HepG2 (cell line): ENCODE results near the gene SEPTIN12. TPM values are rescaled to one million over a fixed set of nuclear protein-coding genes. Genes with fewer than 3 reads are reported as not detected.

Experiments
- ATAC-seq: fragments of 200-7000 bp; cut with Tn5 transposase; 3 replicates; pipeline ENCODE4 v1.9.1; 2020; ENCODE audit warnings: mild to moderate bottlenecking, moderate library complexity
- BruUV-seq: library from RNA; stranded (reverse); fragments of 400-500 nt; replicated peaks from 2 replicates; lab custom pipeline; 2021; lab: Mats Ljungman, UMichigan
- CTCF ChIA-PET: fragments of 300-600 bp; formaldehyde crosslinking; extraction: SDS; loops from one replicate; lab custom pipeline; 2021; ENCODE audit warnings: low total read pairs, inconsistent platforms, low intra/inter-chr PET ratio; lab: Yijun Ruan, JAX
- POLR2A ChIA-PET: fragments of 350-600 bp; sonication (Branson Sonifier 250); formaldehyde crosslinking; loops from one replicate; lab custom pipeline; 2020; ENCODE audit warnings: antibody characterized with exemption, inconsistent platforms; lab: Yijun Ruan, JAX
- DNase-seq: peaks from one replicate; pipeline ENCODE4 v3.0.0-alpha.2; 2015; ENCODE audit warnings: low spot score
- FAIRE-seq: peaks from 3 replicates; lab custom pipeline; 2011; peaks lifted over from hg19 to GRCh38; lab: Jason Lieb, UNC
- H2AFZ ChIP-seq: one replicate; pipeline ENCODE4 v1.6.1; 2011; ENCODE audit warnings: low read length, inconsistent platforms
- H3K27ac ChIP-seq: fragments of 300-600 bp; 3 replicates; pipeline ENCODE4 v1.8.0; 2011; ENCODE audit warnings: mixed run types, mild to moderate bottlenecking, mixed read lengths, low read length, inconsistent platforms; ENCODE audit not compliant: insufficient read depth; ENCODE audit errors: extremely low read length
- H3K27me3 ChIP-seq, 2 experiments: fragments of 200-600 bp in 1 of 2; 2 replicates in 1 of 2; 3 replicates in 1 of 2; pipeline versions ENCODE4 v1.6.0 to v1.8.0; 2011; ENCODE audit warnings: low read length in 2 of 2, mild to moderate bottlenecking in 2 of 2, moderate library complexity in 2 of 2, inconsistent platforms in 1 of 2; ENCODE audit not compliant: insufficient read depth in 2 of 2, control insufficient read depth in 1 of 2
- H3K36me3 ChIP-seq, 2 experiments: fragments of 200-600 bp in 1 of 2; replicated peaks in 1 of 2; 2 replicates in 1 of 2; 3 replicates in 1 of 2; pipeline versions ENCODE4 v1.5.1 to v1.8.0; 2011; ENCODE audit warnings: low read length in 2 of 2, inconsistent platforms in 1 of 2; ENCODE audit not compliant: insufficient read depth in 2 of 2, control insufficient read depth in 1 of 2
- H3K4me1 ChIP-seq: 2 replicates; pipeline ENCODE4 v1.5.1; 2012; ENCODE audit warnings: low read length, inconsistent platforms; ENCODE audit not compliant: insufficient read depth
- H3K4me2 ChIP-seq: 2 replicates; pipeline ENCODE4 v1.6.0; 2011; ENCODE audit warnings: low read depth, low read length, inconsistent platforms
- H3K4me3 ChIP-seq, 3 experiments: fragments of 200-600 bp in 1 of 3; sonication (generic), shearing (Covaris generic) in 1 of 3; replicated peaks in 1 of 3; 2 replicates each; pipeline ENCODE4 v1.5.1; 2011 to 2016; ENCODE audit warnings: low read length in 3 of 3, inconsistent platforms in 2 of 3, low read depth in 2 of 3, mild to moderate bottlenecking in 2 of 3, control low read depth in 1 of 3, mixed read lengths in 1 of 3; ENCODE audit not compliant: insufficient read depth in 1 of 3
- H3K79me2 ChIP-seq: one replicate; pipeline ENCODE4 v1.6.1; 2011; ENCODE audit warnings: low read length, inconsistent platforms; ENCODE audit not compliant: insufficient read depth
- H3K9ac ChIP-seq: 2 replicates; pipeline ENCODE4 v1.6.0; 2011; ENCODE audit warnings: mild to moderate bottlenecking, low read depth, low read length, inconsistent platforms; ENCODE audit not compliant: insufficient read depth
- H3K9me3 ChIP-seq: 2 replicates; pipeline ENCODE4 v1.5.1; 2012; ENCODE audit warnings: mild to moderate bottlenecking, low read length
- H4K20me1 ChIP-seq: 2 replicates; pipeline ENCODE4 v1.6.0; 2011; ENCODE audit warnings: inconsistent platforms, mild to moderate bottlenecking, low read length, moderate library complexity; ENCODE audit not compliant: insufficient read depth
- ATF1 ChIP-seq: IDR thresholded peaks from 2 replicates; pipeline ENCODE4 v1.6.1; 2016; ENCODE audit warnings: mild to moderate bottlenecking, control low read depth
- CHD2 ChIP-seq: IDR thresholded peaks from 2 replicates; pipeline ENCODE4 v1.6.1; 2011; ENCODE audit warnings: low read depth, low read length, improper control_type of control experiment
- FOXO4 ChIP-seq: sonication (generic); formaldehyde crosslinking; conservative IDR thresholded peaks from 2 replicates; pipeline ENCODE4 v1.8.1; 2023; ENCODE audit warnings: missing genetic modification reagents
- GFI1 ChIP-seq: sonication (generic); formaldehyde crosslinking; IDR thresholded peaks from 2 replicates; pipeline ENCODE4 v1.5.0; 2020; ENCODE audit warnings: missing genetic modification reagents, mild to moderate bottlenecking, borderline replicate concordance
- NFE2 ChIP-seq: sonication (generic); formaldehyde crosslinking; IDR thresholded peaks from 2 replicates; pipeline ENCODE4 v1.4.0; 2020; ENCODE audit warnings: missing genetic modification reagents
- RBFOX2 ChIP-seq: fragments of 200-400 bp; formaldehyde crosslinking; IDR thresholded peaks from 2 replicates; pipeline ENCODE4 v1.6.1; 2017; ENCODE audit warnings: low read depth, mild to moderate bottlenecking, low read length
- THRA ChIP-seq: sonication (generic); formaldehyde crosslinking; IDR thresholded peaks from 2 replicates; pipeline ENCODE4 v1.4.0; 2020; ENCODE audit warnings: missing genetic modification reagents, borderline replicate concordance
- ZBTB3 ChIP-seq: sonication (generic); formaldehyde crosslinking; IDR thresholded peaks from 2 replicates; pipeline ENCODE4 v1.4.0; 2020; ENCODE audit warnings: low read depth, mild to moderate bottlenecking, moderate library complexity, missing genetic modification reagents, borderline replicate concordance
- ZNF10 ChIP-seq: sonication (generic); formaldehyde crosslinking; IDR thresholded peaks from 2 replicates; pipeline ENCODE4 v1.4.0; 2020; ENCODE audit warnings: mild to moderate bottlenecking, low read depth, missing genetic modification reagents, borderline replicate concordance
- ZNF501 ChIP-seq: sonication (generic); formaldehyde crosslinking; IDR thresholded peaks from 2 replicates; pipeline ENCODE4 v1.5.1; 2020; ENCODE audit warnings: mild to moderate bottlenecking, moderate library complexity, missing genetic modification reagents
- ZNF747 ChIP-seq: sonication (generic); formaldehyde crosslinking; IDR thresholded peaks from 2 replicates; pipeline ENCODE4 v1.8.1; 2023; ENCODE audit warnings: missing genetic modification reagents, mild to moderate bottlenecking, borderline replicate concordance
- WGBS: methylation state at CpG from one replicate; pipeline ENCODE4 v1.1.6; 2017; ENCODE audit warnings: low lambda C conversion rate; 5-methylcytosine and 5-hydroxymethylcytosine counted together
- in situ Hi-C: cut with HindIII; loops from 2 replicates; pipeline ENCODE4 v1.10.0; 2017; ENCODE audit warnings: low pct_unique_long_range_greater_than_20kb; ENCODE audit not compliant: extremely low pct_ligation_motif_present
- intact Hi-C: fragments of 100-400 bp; cut with micrococcal nuclease; formaldehyde crosslinking; loops from one replicate; pipeline ENCODE4 v1.10.0; 2022; ENCODE audit not compliant: unreplicated experiment
- polyA plus RNA-seq, 8 experiments: library from polyadenylated mRNA; depleted of rRNA in 3 of 8; stranded (reverse) in 7 of 8; unstranded in 1 of 8; fragments of >200 nt; fragmentation: Illumina TruSeq in 4 of 8; extraction: Trizol in 4 of 8; gene quantifications; 2 replicates each; pipeline versions ENCODE4 v1.2.1 to v1.2.3, GENCODE V29; 2011 to 2016; ENCODE audit warnings: low read depth in 4 of 8, missing spikeins in 1 of 8, mixed read lengths in 1 of 8; ENCODE audit not compliant: insufficient read depth in 1 of 8
- total RNA-seq, 5 experiments: library from RNA; depleted of rRNA; stranded (reverse); fragments of >200 nt; fragmentation: Illumina TruSeq; extraction: Trizol; gene quantifications; 2 replicates each; pipeline ENCODE4 v1.2.3, GENCODE V29; 2016; ENCODE audit warnings: low read depth in 1 of 5

The SEPTIN12 gene
- total and polyA plus RNA-seq, 2 of the 13 experiments (the other 11 are each of a cell fraction or from before 2014, with no cell fraction given) = 0.22 TPM; not detected in 1

GRCh38 chr16:4752351-4753100 is 35.6 kb downstream of the SEPTIN12 start:
- Histone ChIP-seq H4K20me1 (no peaks in the 10 kb centered on the region), H3K27ac (no peak overlapping the region), H2AFZ (no peak overlapping the region), H3K4me2 (no peak overlapping the region), H3K9me3 (no peaks in the 10 kb centered on the region; the same call in 1 of the 2 replicates), H3K4me3 (no peak overlapping the region), H3K9ac (no peak overlapping the region), H3K79me2 (peaks cover 3% of the 10 kb centered on the region), H3K36me3 (peaks cover 19 to 46% of the 10 kb centered on the region in 2 experiments), H3K4me1 (no peaks in the 10 kb centered on the region), H3K27me3 (no peaks in the 10 kb centered on the region)
- FAIRE-seq (no peak), ATAC-seq (no peak), DNase-seq (no peak)
- no TSS peak for BruUV-seq
- in situ Hi-C loops (no loop called here), intact Hi-C loops (no loop called here)
- WGBS = 98% methylated on average over 24 of the region's 44 CpGs
- POLR2A ChIA-PET = interaction anchor here (1.0 kb wide), 2 partner anchors 16 kb away, joined by 3 to 4 read pairs; no protein-coding TSS in a partner anchor
- TF ChIP-seq RBFOX2 = peak; percentile 46; the same call in 1 of the 2 replicates
- no peak for TF ChIP-seq ZBTB3
- CTCF ChIA-PET = no interaction called here

- H3K4me3 ChIP-seq = no peak overlapping the region
- no peaks in the 10 kb centered on the region for H3K27me3 ChIP-seq
- no peak for DNase-seq
- no peak overlapping the region for H3K27ac ChIP-seq
- peaks cover 3% of the 10 kb centered on the region for H3K79me2 ChIP-seq
- H3K9me3 ChIP-seq = no peaks in the 10 kb centered on the region; the same call in 1 of the 2 replicates
- WGBS = 94% methylated on average over 8 of the region's 8 CpGs
- POLR2A ChIA-PET = interaction anchor here (0.9 kb wide), 1 partner anchor 16 kb away, joined by 3 read pairs; no protein-coding TSS in a partner anchor
- intact Hi-C loops = no loop called here
- H2AFZ ChIP-seq = no peak overlapping the region
- TF ChIP-seq CHD2 (no peak), NFE2 (CRISPR knock-in tag) (no peak), ZNF747 (CRISPR knock-in tag) (no peak), THRA (CRISPR knock-in tag) (no peak), FOXO4 (no peak), ATF1 (CRISPR knock-in tag) (no peak), ZNF501 (CRISPR knock-in tag) (no peak), ZNF10 (no peak), GFI1 (CRISPR knock-in tag) (no peak)
- no peaks in the 10 kb centered on the region for H4K20me1 ChIP-seq
- H3K36me3 ChIP-seq = peaks cover 19 to 40% of the 10 kb centered on the region in 2 experiments
- CTCF ChIA-PET = no interaction called here
- no TSS peak for BruUV-seq
- in situ Hi-C loops = no loop called here
- H3K4me2 ChIP-seq = no peak overlapping the region
- no peaks in the 10 kb centered on the region for H3K4me1 ChIP-seq
- no peak overlapping the region for H3K9ac ChIP-seq
- ATAC-seq = no peak
- FAIRE-seq = no peak
These were observed 37.2 kb downstream of the SEPTIN12 start for GRCh38 chr16:4750896-4751295.
